IPS-20b (cell line): ENCODE data around the gene LRIT2.

Source experiments
- H3K27ac ChIP-seq: one replicate; pipeline ENCODE4 v1.5.1; 2013; ENCODE audit warnings: low read length
- H3K27me3 ChIP-seq: 2 replicates; pipeline ENCODE4 v1.6.1; 2013; ENCODE audit warnings: mild to moderate bottlenecking, low read length, inconsistent platforms; ENCODE audit not compliant: insufficient read depth
- H3K36me3 ChIP-seq: 2 replicates; pipeline ENCODE4 v1.6.1; 2013; ENCODE audit warnings: low read depth, mild to moderate bottlenecking, inconsistent platforms, low read length, moderate library complexity; ENCODE audit not compliant: insufficient read depth
- H3K4me1 ChIP-seq: 2 replicates; pipeline ENCODE4 v1.6.1; 2013; ENCODE audit warnings: mild to moderate bottlenecking, control low read depth, inconsistent platforms, low read length, moderate library complexity; ENCODE audit not compliant: insufficient read depth
- H3K4me3 ChIP-seq: 2 replicates; pipeline ENCODE4 v1.5.1; 2013; ENCODE audit warnings: mild to moderate bottlenecking, low read length, inconsistent platforms
- H3K9ac ChIP-seq: 2 replicates; pipeline ENCODE4 v1.6.1; 2013; ENCODE audit warnings: low read depth, mild to moderate bottlenecking, inconsistent platforms, low read length, moderate library complexity
- H3K9me3 ChIP-seq: 2 replicates; pipeline ENCODE4 v1.6.1; 2013; ENCODE audit warnings: mild to moderate bottlenecking, low read depth, low read length, inconsistent platforms; ENCODE audit not compliant: insufficient read depth

Gene LRIT2

DNA sequence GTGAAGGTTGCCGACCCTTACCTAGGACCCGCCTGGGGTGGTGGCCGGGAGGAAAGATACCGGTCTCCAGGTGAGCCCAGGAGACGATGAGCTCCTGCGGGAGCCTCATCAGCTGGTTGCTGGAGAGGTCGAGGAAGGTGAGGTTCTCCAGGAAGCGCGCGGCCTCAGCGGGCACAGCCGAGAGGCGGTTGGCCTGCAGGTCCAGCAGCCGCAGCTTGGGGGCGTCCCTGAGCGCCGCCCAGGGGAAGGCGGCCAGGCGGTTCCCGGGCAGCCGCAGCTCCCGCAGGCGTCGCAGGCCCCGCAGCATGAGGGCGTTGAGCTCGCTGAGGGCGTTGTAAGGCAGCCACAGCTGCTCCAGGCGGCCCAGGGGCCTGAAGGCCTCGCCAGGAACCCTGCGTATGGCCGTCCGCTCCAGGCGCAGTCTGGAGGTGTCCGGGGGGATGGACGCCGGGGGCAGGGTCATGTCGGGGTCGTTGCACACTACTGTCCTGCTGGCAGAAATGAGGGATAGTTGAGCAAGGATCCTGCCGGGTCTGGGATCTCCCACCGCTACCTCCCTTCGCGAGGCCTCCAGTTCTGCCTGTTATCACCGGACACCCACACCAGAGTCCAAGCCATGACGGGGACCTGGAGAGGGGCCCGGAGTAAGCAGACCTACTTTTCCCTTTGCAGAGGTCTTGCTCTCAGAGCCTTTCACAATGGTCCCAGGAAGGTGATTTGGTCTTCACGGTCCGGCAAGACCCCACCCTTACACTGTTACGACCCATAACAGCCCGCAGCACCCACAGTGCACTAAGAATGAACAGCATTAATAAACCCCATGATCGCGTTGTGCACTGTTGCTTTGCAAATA lies 12.1 kb upstream of the LRIT2 start:
- no peak overlapping the region for H3K9ac ChIP-seq
- H3K27ac ChIP-seq, result no peak overlapping the region
- peaks cover 29% of the 10 kb centered on the region for H3K27me3 ChIP-seq
- no peaks in the 10 kb centered on the region for H3K4me1 ChIP-seq
- no peaks in the 10 kb centered on the region for H3K9me3 ChIP-seq
- no peak overlapping the region for H3K4me3 ChIP-seq
- H3K36me3 ChIP-seq, result no peaks in the 10 kb centered on the region

DNA sequence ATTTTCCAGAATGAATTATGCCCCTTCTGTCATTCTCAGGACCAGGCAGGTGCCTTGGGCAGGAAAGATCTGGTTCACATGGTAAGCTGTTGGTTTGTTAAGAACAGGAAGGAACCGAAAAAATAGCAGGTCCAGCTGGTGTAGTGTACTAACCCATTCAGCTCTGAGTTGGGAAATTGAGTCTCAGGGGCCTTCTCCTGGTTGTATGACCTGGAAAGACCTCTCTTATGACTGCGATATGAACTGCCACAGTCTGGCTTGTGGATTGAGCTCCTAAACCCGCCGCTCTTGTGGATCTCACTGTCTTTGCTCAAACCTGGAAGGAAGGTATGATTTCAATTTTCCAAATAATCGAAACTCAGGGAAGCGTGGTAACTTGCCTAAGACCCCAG lies 11.5 kb upstream of the LRIT2 start:
- Histone ChIP-seq H3K27ac (no peak overlapping the region), H3K4me1 (no peaks in the 10 kb centered on the region), H3K36me3 (no peaks in the 10 kb centered on the region), H3K27me3 (peaks cover 29% of the 10 kb centered on the region), H3K4me3 (no peak overlapping the region), H3K9ac (no peak overlapping the region), H3K9me3 (no peaks in the 10 kb centered on the region)

DNA sequence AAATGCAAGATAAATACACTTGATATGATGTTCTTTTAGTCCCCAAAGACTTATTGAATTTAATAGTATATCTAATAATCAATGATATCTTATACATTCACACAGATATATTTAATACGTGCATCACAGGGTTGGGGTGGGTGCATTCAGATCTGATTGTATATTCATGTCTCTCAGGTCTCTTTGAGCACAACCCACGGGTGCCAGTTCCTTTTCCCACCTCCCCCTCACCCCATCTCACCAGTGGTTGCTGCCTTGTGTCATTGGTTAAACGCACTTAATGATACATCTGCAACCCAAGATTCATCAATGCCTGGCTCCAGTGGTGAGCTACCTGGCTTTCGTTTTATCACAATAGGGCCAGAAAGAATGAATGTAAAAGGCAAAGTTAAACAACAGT lies 9.8 kb upstream of the LRIT2 start:
- Histone ChIP-seq H3K9ac (no peak overlapping the region), H3K27ac (no peak overlapping the region), H3K36me3 (no peaks in the 10 kb centered on the region), H3K4me3 (no peak overlapping the region), H3K9me3 (no peaks in the 10 kb centered on the region), H3K27me3 (peaks cover 24% of the 10 kb centered on the region), H3K4me1 (no peaks in the 10 kb centered on the region)

GRCh38 chr10:84234479-84234878 lies 9.1 kb upstream of the LRIT2 start:
- peaks cover 24% of the 10 kb centered on the region for H3K27me3 ChIP-seq
- no peaks in the 10 kb centered on the region for H3K36me3 ChIP-seq

DNA sequence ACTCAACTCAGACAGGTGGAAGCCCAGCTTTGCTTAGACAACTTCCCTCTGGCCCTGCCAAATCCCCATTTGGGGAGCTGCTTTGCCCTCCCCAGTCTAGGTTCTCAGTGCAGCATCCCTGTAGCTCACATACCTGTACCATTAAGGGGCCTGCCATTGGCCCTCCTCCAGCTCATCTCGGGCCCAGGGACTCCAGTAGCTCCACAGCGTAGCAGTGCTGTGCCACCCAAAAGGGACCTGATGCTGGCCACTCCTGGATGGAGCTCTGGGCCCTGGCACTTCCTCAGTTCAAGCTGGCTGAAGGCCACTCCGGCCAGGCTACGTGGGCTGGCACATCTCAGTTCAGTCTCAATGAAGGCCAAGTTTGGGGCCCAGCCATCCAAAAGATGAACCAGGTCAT lies 8.6 kb upstream of the LRIT2 start:
- H3K27me3 ChIP-seq, result peaks cover 24% of the 10 kb centered on the region
- H3K9me3 ChIP-seq, result no peaks in the 10 kb centered on the region

More at GRCh38 chr10:84234479-84234878, 9.1 kb upstream of the LRIT2 start:
- Histone ChIP-seq H3K4me3 (no peak overlapping the region), H3K27ac (no peak overlapping the region), H3K9ac (no peak overlapping the region), H3K4me1 (no peaks in the 10 kb centered on the region), H3K9me3 (no peaks in the 10 kb centered on the region)

GRCh38 chr10:84232376-84232775 lies 7.0 kb upstream of the LRIT2 start:
- Histone ChIP-seq H3K4me1 (no peaks in the 10 kb centered on the region), H3K36me3 (no peaks in the 10 kb centered on the region), H3K9ac (no peak overlapping the region), H3K9me3 (no peaks in the 10 kb centered on the region), H3K4me3 (no peak overlapping the region), H3K27ac (no peak overlapping the region), H3K27me3 (peaks cover 16% of the 10 kb centered on the region)

More for the DNA sequence above, 8.6 kb upstream of the LRIT2 start:
- no peak overlapping the region for H3K27ac ChIP-seq
- H3K9ac ChIP-seq, result no peak overlapping the region
- H3K4me1 ChIP-seq, result no peaks in the 10 kb centered on the region
- H3K4me3 ChIP-seq, result no peak overlapping the region
- no peaks in the 10 kb centered on the region for H3K36me3 ChIP-seq

DNA sequence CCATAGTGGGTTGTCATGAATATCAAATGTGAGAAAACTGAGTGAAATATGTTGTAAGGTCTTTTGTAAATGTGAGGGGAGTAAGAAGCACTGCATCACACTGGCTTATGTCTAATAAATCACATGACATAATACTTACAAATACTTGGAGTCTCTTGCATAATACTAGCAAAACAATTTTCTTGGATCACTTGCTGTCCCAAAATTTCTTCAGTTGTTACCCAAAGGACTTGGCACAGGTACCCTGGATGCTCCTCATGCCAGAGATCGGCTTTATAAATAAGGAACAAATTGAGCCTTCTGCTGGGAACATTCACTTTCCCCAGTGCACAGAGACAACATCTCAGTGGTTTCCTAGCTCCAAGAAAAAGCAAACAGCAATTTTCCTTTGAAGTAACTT lies 5.0 kb upstream of the LRIT2 start:
- Histone ChIP-seq H3K27me3 (peaks cover 18% of the 10 kb centered on the region; the same call in 1 of the 2 replicates), H3K27ac (no peak overlapping the region), H3K9me3 (no peaks in the 10 kb centered on the region), H3K9ac (no peak overlapping the region), H3K36me3 (no peaks in the 10 kb centered on the region), H3K4me1 (no peaks in the 10 kb centered on the region), H3K4me3 (no peak overlapping the region)

- Histone ChIP-seq H3K36me3 (no peaks in the 10 kb centered on the region), H3K9me3 (no peaks in the 10 kb centered on the region), H3K9ac (no peak overlapping the region), H3K27me3 (peaks cover 25% of the 10 kb centered on the region; the same call in 1 of the 2 replicates), H3K4me3 (no peak overlapping the region), H3K4me1 (no peaks in the 10 kb centered on the region), H3K27ac (no peak overlapping the region)
Observed at GRCh38 chr10:84227810-84228209, 2.5 kb upstream of the LRIT2 start.

DNA sequence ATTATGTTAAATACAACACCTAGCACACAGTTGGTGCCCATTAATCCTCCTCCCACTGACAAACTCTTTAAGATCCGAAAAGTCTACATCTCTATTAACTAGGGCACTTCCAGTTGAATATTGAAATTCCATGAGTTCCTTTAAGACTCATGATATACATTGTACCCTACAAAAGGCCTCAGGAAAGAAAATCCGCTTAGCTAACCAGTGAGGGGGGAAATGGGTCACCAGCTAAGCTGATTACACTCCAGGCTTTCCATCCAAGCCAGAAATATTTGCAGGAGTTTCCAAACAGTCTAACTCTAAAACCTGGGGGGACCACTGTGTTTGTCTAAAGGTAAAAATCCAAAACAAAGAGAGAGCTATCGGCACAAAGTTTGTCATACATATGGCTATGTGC lies 1.3 kb upstream of the LRIT2 start:
- Histone ChIP-seq H3K27ac (no peak overlapping the region), H3K4me3 (no peak overlapping the region), H3K36me3 (no peaks in the 10 kb centered on the region), H3K27me3 (peaks cover 25% of the 10 kb centered on the region; the same call in 1 of the 2 replicates), H3K4me1 (no peaks in the 10 kb centered on the region), H3K9me3 (no peaks in the 10 kb centered on the region), H3K9ac (no peak overlapping the region)

GRCh38 chr10:84224411-84225028 lies 824 bp downstream of the LRIT2 start:
- Histone ChIP-seq H3K9ac (no peak overlapping the region), H3K9me3 (no peaks in the 10 kb centered on the region), H3K27ac (no peak overlapping the region), H3K27me3 (peaks cover 25% of the 10 kb centered on the region; the same call in 1 of the 2 replicates), H3K36me3 (no peaks in the 10 kb centered on the region), H3K4me3 (no peak overlapping the region), H3K4me1 (no peaks in the 10 kb centered on the region)

DNA sequence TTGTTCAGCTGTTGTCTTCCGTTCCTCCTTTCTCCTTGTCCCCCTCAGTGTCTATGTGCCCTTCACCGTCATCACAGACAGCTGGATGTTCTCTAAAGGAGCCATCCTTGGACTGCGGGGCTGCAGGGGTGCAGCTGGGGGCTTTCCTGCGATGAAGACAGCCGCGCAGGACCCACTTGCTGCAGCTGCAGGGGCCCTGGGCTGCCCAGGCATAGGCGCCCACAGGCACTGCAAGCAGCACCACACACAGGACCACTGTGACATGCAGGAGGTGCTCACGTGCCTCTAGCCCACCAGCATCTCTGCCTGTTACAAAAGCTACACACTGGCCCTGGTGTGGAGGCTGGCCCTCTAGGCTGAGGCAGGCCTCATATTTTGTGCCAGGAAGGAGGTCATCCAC lies 3.4 kb downstream of the LRIT2 start:
- Histone ChIP-seq H3K27ac (no peak overlapping the region), H3K4me1 (no peaks in the 10 kb centered on the region), H3K36me3 (no peaks in the 10 kb centered on the region), H3K4me3 (no peak overlapping the region), H3K27me3 (peaks cover 14% of the 10 kb centered on the region; the same call in 1 of the 2 replicates), H3K9ac (no peak overlapping the region), H3K9me3 (no peaks in the 10 kb centered on the region)

GRCh38 chr10:84217746-84218145 lies 7.6 kb downstream of the LRIT2 start:
- Histone ChIP-seq H3K9ac (no peak overlapping the region), H3K27me3 (no peaks in the 10 kb centered on the region; the same call in 1 of the 2 replicates), H3K36me3 (no peaks in the 10 kb centered on the region), H3K4me3 (no peak overlapping the region), H3K27ac (no peak overlapping the region), H3K9me3 (no peaks in the 10 kb centered on the region), H3K4me1 (no peaks in the 10 kb centered on the region)
